Spinal cord (tissue), 10 donors: ENCODE data around the gene EME1. TPM values are rescaled to one million over a fixed set of nuclear protein-coding genes. Genes with fewer than 3 reads are reported as not detected.

Experiments
- DNase-seq, 6 donors: peaks; one replicate each; pipeline versions ENCODE4 v3.0.0 to v3.0.0-alpha.2; 2013 to 2015; ENCODE audit warnings: low spot score in 6 of 6, low read depth in 4 of 6
- H3K27ac ChIP-seq: one replicate; pipeline ENCODE4 v1.5.1; 2013; ENCODE audit warnings: low read depth, low read length, control low read depth
- H3K27me3 ChIP-seq: one replicate; pipeline ENCODE4 v1.6.1; 2013; ENCODE audit warnings: low read length; ENCODE audit not compliant: control insufficient read depth, insufficient read depth
- H3K36me3 ChIP-seq: one replicate; pipeline ENCODE4 v1.6.1; 2013; ENCODE audit warnings: low read length; ENCODE audit not compliant: control insufficient read depth, insufficient read depth
- H3K4me1 ChIP-seq: one replicate; pipeline ENCODE4 v1.6.1; 2013; ENCODE audit warnings: low read length; ENCODE audit not compliant: control insufficient read depth, insufficient read depth
- H3K4me3 ChIP-seq: one replicate; pipeline ENCODE4 v1.5.1; 2013; ENCODE audit warnings: low read depth, low read length, control low read depth
- H3K9me3 ChIP-seq: one replicate; pipeline ENCODE4 v1.6.1; 2013; ENCODE audit warnings: low read length; ENCODE audit not compliant: control insufficient read depth, insufficient read depth
- WGBS: methylation state at CpG from one replicate; pipeline ENCODE4 v1.1.5; 2013; ENCODE audit warnings: missing lambda C conversion rate; ENCODE audit not compliant: insufficient coverage; 5-methylcytosine and 5-hydroxymethylcytosine counted together
- polyA plus RNA-seq, 2 donors: library from polyadenylated mRNA; unstranded; fragments of 120-200 nt; gene quantifications; one replicate each; pipeline ENCODE4 v1.2.1, GENCODE V29; 2013; ENCODE audit not compliant: insufficient read length in 2 of 2
- total RNA-seq, 2 donors: library from RNA; depleted of rRNA in 1 of 2; stranded (reverse); fragments of 120-200 nt in 1 of 2; fragments of >200 nt in 1 of 2; gene quantifications; one replicate each; pipeline versions ENCODE4 v1.2.3 to v1.2.4, GENCODE V29; 2013 to 2014
- donor health status: healthy.

EME1 gene
- total and polyA plus RNA-seq, 4 donors = 3.1 to 7.5 (median 6.1) TPM

DNA sequence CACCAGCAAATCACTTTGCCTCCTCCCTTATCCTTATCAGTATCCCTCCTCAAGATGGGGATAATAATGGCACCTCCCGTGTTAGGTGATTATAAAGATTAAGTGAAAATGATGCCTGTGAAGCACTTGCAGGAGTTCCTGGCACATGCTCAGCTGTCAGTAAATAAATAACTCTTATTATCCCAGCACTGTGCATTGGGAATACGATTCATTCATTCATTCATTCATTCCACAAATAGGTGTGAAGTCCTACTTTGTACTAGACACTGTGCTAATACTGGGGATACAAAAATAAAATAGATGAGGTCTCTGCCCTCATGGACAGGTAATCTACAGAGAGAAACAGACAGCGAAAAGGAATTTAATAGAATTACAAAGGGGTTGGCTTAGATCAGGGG is 25.1 kb upstream of the EME1 start:
- no peak for DNase-seq
- Histone ChIP-seq H3K27me3 (peaks cover under 1% of the 10 kb centered on the region), H3K9me3 (no peaks in the 10 kb centered on the region), H3K4me1 (peaks cover 24% of the 10 kb centered on the region), H3K27ac (no peak overlapping the region), H3K36me3 (peaks cover 15% of the 10 kb centered on the region), H3K4me3 (peak overlapping the region; percentile 79)
- 93% methylated on average over 1 of the region's 3 CpGs for WGBS

DNA sequence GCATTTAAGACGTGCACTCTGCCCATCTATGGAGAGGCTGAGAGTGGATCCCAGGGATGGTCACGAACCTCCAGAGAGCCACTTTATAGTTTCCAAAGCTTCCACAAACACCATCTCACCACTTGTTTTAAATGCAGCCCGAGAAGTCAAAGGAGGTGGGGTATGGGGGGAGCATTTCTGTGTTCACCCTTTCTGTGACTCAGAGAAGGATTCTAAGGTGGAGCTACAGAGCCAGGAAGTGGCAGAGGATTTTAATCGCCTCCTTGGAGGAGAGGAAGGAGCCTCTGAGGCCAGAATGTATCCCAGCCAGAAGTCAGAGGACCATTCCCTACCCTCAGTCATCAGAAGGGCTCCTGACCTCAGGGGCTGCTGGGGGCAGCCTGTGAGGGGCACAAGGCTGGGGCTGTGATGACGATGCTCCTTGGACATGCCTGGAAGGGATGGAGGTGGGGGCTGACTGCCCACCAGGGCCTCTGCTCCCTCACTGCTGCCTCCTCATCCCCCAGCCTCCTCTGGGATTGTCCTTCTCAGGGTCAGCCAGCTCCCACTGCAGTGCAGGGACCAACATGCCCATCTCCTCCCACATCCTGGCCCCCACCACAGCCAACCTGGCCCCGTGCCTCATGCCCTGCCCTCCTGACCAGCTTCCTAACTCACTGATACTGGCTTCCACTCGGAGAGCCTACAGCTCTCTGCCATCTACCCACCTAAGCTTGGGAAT is 24.3 kb upstream of the EME1 start:
- H3K4me3 ChIP-seq = no peak overlapping the region
- no peaks in the 10 kb centered on the region for H3K9me3 ChIP-seq
- no peak overlapping the region for H3K27ac ChIP-seq
- DNase-seq = no peak
- H3K36me3 ChIP-seq = peaks cover 22% of the 10 kb centered on the region
- H3K4me1 ChIP-seq = peaks cover 24% of the 10 kb centered on the region
- H3K27me3 ChIP-seq = no peaks in the 10 kb centered on the region
- WGBS = 79% methylated on average over 4 of the region's 7 CpGs

DNA sequence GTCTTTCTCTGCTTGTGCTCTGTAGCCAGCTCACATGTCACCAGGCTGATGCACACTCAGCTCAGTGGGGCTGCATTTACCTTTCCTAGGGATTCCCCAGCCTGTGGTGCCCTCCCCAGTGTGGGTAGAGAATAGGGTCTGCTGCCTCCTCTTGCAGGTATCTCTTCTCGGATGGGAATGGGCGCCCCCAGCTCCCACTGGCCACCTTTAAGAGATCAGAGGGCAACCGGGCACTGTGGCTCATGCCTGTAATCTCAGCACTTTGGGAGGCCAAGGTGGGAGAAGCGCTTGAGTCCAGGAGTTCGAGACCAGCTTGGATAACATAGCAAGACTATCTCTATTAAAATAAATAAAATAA is 23.8 kb upstream of the EME1 start:
- H3K9me3 ChIP-seq = no peaks in the 10 kb centered on the region
- DNase-seq = no peak
- no peaks in the 10 kb centered on the region for H3K27me3 ChIP-seq
- H3K27ac ChIP-seq = no peak overlapping the region
- no peak overlapping the region for H3K4me3 ChIP-seq
- peaks cover 27% of the 10 kb centered on the region for H3K36me3 ChIP-seq
- peaks cover 24% of the 10 kb centered on the region for H3K4me1 ChIP-seq
- WGBS = 95% methylated on average over 3 of the region's 5 CpGs

- no peaks in the 10 kb centered on the region for H3K9me3 ChIP-seq
- H3K27me3 ChIP-seq = no peaks in the 10 kb centered on the region
- DNase-seq = no peak
- peaks cover 42% of the 10 kb centered on the region for H3K36me3 ChIP-seq
- H3K4me1 ChIP-seq = peaks cover 15% of the 10 kb centered on the region
- H3K4me3 ChIP-seq = no peak overlapping the region
- WGBS = 88% methylated on average over 2 of the region's 2 CpGs
- no peak overlapping the region for H3K27ac ChIP-seq
Observed at GRCh38 chr17:50350733-50351132, 22.3 kb upstream of the EME1 start.

DNA sequence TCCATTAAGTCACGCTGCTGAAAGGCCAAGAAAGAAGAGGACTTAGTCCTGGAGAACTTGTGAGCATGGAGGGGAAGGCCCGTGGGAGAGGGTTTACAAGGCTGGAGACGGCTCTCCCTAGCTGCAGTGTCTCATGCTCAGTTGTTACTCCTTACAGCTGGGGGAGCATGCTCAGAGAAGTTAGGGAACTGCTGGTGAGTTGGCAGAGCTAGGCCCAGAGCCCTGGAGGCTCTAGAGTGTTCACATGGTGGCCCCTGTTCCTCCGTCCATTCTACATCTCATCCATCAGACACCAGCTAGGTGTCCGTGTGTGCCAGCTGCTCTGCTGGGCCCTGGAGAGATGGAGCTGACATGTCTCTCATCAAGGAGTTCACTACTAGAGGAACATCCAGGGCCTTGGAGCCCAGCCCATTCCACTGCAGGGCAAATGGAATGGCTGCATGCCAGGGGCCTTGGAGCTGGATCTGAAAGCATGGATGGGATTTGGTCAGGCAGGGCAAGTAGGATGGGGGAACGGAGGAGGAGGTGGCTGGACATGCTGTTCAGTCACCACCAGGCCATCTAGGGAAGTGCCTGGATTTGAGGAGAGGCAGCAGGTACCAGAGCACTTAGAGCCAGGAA is 20.8 kb upstream of the EME1 start:
- no peaks in the 10 kb centered on the region for H3K9me3 ChIP-seq
- H3K4me1 ChIP-seq = peaks cover 6% of the 10 kb centered on the region
- H3K4me3 ChIP-seq = no peak overlapping the region
- H3K27ac ChIP-seq = no peak overlapping the region
- DNase-seq = no peak
- no peaks in the 10 kb centered on the region for H3K27me3 ChIP-seq
- H3K36me3 ChIP-seq = peaks cover 57% of the 10 kb centered on the region
- WGBS = 82% methylated on average over 6 of the region's 6 CpGs

DNA sequence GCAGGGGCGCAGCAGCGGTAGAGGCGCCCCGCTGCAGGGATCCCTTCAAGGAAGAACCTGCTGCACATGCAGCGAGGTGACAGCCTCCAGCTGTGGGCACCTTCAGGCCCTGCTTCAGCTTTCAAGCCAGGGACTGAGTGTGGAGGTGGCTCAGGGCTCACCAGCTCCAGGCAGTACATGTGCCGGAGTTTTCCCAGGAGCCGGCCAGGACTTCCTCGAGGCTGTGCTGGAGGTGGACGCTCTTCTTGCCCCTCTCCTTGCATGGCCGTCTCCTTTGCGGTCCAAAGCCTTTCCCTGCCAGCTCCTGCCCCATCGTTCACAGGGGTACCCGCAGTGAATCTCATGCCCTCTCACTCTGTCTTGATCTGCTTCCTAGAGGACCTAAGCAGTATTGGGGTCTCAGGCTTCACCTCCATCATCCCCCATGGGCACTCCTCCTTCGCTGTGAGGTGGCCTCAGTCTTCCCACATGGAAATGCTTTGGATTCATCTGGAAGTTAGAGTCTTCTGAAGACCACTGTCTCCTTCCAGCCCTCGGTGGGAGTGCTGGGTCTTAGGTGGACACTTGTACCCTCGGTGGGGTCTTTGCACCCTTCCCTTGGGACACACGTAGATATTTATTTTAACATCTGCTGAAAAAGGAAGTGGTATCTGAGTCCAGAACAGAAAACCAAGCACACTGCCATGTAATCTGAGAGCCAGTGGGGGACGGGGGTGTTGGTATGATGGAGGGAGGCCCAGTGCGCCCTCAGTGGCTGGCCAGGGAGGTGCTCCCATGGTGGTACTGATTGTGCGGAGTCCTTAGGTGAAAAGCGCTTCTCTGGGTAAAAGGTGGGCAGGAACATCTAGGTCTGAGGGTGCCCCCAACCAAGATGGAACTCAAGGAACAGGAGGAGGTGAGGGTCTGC is 20.1 kb upstream of the EME1 start:
- Histone ChIP-seq H3K27me3 (no peaks in the 10 kb centered on the region), H3K4me1 (no peaks in the 10 kb centered on the region), H3K9me3 (no peaks in the 10 kb centered on the region), H3K36me3 (peaks cover 64% of the 10 kb centered on the region), H3K4me3 (no peak overlapping the region), H3K27ac (no peak overlapping the region)
- no peak for DNase-seq
- WGBS = 94% methylated on average over 20 of the region's 21 CpGs

GRCh38 chr17:50353600-50354195 is 19.3 kb upstream of the EME1 start:
- Histone ChIP-seq H3K27ac (no peak overlapping the region), H3K4me3 (no peak overlapping the region), H3K27me3 (no peaks in the 10 kb centered on the region), H3K36me3 (peaks cover 72% of the 10 kb centered on the region), H3K4me1 (no peaks in the 10 kb centered on the region), H3K9me3 (no peaks in the 10 kb centered on the region)
- WGBS = 97% methylated on average over 25 of the region's 27 CpGs
- no peak for DNase-seq

DNA sequence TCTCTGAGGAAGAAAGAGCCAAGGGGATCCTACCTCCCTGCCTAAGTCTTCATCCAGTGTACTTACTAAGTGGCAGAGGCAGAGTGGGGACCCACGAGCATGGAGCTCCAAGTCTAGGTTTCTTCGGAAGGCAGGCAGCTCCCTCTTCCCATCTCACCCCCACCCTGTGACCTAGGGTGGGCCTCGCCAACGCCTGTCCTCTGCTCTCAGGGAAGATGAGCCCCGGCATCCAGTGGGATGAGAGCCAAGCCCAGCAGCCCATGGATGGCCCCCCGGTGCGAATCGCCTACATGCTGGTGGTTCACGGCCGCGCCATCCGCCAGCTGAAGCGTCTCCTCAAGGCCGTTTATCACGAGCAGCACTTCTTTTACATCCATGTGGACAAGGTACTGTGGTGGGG is 18.8 kb upstream of the EME1 start:
- Histone ChIP-seq H3K4me1 (no peaks in the 10 kb centered on the region), H3K36me3 (peaks cover 72% of the 10 kb centered on the region), H3K27me3 (no peaks in the 10 kb centered on the region), H3K27ac (no peak overlapping the region), H3K9me3 (no peaks in the 10 kb centered on the region), H3K4me3 (no peak overlapping the region)
- DNase-seq = no peak
- WGBS = 88% methylated on average over 14 of the region's 15 CpGs

DNA sequence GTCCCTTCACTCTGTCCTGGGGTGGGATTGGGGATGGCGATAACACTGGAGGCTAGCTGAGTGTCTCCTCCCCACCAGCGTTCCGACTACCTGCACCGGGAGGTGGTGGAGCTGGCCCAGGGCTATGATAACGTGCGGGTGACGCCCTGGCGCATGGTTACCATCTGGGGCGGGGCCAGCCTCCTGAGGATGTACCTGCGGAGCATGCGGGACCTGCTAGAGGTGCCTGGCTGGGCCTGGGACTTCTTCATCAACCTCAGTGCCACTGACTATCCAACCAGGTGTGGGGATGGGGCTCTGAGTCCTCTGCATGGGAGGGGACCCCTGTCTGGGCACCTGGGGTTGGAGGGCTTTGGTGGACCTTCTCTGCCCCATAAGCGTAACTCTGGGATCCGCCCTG is 18.3 kb upstream of the EME1 start:
- no peaks in the 10 kb centered on the region for H3K4me1 ChIP-seq
- no peak overlapping the region for H3K4me3 ChIP-seq
- DNase-seq = no peak
- H3K27ac ChIP-seq = no peak overlapping the region
- no peaks in the 10 kb centered on the region for H3K27me3 ChIP-seq
- WGBS = 94% methylated on average over 11 of the region's 13 CpGs
- H3K9me3 ChIP-seq = no peaks in the 10 kb centered on the region
- peaks cover 76% of the 10 kb centered on the region for H3K36me3 ChIP-seq
